Activated CD8-positive, alpha-beta memory T cell treated with anti-CD3 and anti-CD28 coated beads, Interleukin-2, amount 50 U/mL, for 4 hours (primary cell): ENCODE results near the gene ATP2A3.

Experiments
- DNase-seq: peaks from one replicate; pipeline ENCODE4 v3.0.0-alpha.2; 2020

The ATP2A3 gene

DNA sequence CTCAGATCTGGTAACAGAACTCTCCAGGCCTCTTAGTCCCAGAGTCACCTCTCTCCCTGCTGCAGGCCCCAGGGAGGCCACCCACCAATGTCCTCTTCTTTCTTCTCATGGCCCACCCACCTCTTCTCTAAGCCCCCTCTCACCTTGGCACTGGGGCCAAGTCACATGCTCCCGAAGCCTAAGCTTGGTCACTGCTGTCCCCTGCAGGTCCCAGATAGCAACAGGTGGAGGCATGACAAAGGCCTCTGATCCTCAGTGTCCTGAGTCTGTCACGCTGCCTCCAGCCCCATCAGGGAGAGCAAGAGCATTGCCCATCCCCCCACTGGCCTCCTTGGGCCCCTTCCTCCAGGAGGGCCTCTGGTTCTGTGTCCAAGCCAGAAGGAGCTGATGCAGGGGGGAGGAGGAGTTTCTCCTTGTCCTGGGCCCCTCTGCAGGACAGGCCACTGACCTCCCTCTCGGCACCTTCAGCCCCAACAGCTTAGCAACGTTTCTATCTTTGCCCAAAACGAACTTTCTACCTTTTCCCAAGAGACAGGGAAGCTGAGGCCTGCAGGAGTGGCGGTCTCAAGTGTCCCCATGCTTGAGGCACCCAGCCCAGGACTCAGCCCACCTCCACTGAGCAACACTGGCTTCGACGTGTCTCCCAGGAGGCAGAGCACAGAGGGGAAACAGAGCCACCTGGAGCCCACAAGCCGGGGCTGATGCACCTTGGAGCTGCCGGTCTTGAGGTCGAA is 56.6 kb downstream of the ATP2A3 start:
- no peak for DNase-seq

DNA sequence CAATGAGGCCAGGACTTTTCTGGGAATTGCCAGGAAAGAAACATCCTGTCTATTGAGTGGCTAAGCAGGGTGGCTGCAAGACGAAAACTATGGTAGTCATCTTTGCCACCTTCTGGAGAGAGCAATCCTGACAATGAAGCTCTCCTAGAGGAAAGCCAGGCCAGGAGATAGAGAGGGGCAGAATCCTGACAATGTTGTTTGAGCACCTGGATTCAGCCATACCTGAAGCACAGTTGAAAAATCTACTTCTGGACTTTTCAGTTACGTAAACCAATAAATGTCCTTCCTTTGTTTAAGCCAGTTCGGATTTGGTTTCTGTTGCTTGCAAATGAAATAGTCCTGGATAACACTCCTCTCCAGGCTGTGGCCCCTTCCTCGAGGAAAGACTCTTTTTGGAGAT is 57.4 kb downstream of the ATP2A3 start:
- DNase-seq, result no peak

DNA sequence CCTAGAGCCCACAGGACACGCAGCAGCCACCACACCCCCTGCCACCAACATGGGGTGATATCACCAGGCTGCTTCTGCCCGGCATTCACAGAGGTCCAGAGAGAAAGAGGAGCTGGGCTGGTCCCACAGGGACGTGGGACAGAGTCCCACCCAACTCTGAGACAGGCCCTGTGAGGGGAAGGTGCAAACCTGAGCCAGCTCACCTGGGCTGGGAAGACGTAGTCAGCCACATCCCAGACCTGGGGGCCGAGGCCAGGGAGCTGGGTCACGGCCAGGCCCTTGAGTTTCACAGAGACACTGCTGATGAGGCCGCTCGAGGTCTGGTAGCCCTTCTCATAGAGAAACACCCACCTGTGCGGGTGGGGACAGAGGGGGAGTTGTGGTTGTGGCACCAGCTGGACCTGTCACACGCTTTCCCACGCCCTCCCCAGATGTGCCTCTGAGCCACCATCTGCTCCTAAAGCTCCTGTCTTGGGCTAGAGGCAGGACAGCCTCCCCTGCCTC is 59.2 kb downstream of the ATP2A3 start:
- no peak for DNase-seq

DNA sequence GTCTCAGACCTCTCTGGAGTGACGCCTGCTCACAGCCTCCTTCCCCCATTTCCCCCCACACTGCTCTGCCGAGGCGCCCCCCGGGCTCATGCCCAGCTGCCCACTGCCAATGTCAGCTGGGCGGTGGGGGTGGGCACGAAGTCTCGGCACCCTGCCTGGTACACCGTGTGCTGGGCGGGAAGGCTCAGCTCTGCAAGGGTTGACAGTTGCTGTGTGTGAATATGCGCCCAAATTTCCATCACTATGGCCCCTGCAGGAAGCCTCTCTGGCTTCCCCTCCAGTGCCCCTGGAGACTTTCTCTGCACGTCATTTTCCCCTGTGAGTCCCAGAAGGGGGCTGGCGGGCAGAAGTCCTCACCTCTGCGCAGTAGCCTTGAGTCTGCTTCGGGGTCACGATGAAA is 59.7 kb downstream of the ATP2A3 start:
- no peak for DNase-seq

DNA sequence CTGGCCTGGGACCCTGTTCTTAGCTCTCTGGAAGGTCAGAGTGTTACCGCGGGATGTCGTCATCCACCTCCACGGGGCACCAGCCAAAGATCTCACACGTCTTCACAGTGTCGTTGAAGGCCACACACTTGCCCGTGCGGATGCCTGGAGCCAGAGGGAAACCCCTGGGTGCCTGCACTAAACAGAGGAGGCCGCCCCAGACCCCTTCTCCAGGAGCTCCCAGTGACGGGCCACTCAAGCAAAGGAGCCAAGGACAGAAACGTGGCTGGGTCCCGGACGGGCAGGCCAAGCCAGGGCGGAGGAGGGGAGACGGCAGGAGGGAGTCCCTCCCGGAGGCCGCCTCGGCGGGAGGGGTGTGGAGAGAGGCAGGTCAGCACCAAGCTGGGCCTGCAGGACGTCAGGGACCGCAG is 60.4 kb downstream of the ATP2A3 start:
- no peak for DNase-seq

DNA sequence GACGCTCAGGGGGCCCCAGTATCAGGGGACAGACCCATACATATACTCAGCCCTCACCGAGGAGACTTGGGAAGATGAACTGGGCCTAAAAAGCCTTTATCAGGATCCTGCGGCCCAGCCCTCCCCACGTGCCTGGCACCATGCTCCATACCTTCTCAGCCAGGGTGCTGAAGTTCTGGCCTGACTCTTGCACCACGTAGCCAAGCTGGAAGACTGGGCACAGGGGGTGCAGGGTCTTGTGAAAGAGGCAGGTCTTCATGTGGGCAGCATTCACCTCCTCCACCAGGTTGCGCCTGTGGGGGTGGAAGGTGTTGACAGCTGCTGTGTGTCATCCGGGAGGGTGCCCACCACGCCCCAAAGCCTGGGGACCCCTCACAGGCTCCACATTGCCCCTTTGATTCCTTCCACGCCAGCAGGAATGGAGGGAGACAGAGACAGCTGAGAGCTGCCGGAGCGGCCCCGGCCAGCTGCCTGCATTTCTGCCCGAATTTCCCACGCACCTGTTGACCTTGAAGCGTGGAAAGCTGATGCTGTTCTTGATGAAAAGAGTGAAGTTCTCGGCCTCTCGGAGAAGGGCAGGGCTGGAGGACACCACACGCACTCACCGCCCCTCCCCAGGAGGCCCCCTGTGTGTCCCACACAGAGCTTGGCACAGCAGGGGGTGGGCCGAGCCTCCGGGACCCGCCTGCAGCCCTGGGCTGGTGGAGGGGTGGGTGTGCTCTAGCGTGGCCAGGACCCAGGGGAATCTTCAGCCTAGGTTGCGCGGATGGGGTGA is 61.0 kb downstream of the ATP2A3 start:
- no peak for DNase-seq

DNA sequence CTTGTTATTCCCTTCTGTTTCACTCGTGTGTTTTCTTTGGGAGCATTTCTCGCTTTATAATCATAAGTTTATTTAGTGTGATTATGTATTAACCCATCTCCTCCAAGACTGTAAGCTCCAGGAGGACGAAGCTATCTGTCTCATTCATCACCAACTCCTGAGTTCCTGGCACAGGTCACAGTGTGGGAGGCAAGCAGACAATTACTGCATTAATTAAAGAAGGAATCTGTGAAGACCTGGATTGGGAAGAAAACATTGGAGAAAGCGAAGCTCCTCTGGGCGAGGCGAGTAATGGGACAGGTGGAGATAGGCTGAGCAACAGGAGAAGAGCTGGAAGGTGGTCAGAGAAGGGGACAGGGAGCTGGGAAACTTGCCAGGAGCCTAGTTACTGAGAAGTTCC is 63.6 kb downstream of the ATP2A3 start:
- no peak for DNase-seq

DNA sequence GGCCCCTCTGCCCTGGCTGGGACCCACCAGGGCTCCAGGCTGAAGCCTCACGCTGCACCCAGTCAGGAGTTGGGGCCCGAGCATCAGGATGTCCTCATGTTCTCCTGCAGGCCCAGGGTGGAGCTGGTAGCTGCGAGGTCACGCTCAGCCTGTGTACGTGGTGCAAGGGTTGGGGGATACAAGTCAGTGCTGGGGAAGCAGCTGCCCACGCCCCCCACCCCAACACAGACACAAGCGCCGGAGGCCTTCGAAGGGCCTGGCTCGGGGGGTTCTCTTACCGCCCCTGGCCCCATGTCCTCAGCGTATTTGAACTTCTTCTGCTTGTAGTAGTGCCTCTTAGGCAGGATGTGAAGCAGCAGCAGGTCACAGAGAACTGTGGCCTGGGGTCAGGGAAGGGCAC is 66.5 kb downstream of the ATP2A3 start:
- no peak for DNase-seq

DNA sequence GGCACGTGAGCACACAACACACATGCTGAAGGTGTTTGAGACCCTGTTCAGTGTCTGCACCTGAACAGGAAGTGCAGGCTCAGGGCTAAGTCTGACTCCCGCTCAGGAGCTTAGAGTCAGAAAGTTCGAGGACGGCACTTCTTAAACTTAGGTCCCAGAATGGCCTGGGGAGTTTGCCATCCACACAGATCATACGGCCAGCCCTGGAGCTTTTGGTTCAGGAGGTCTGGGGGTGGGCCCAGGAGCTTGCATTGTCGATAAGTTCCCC is 67.3 kb downstream of the ATP2A3 start:
- no peak for DNase-seq

DNA sequence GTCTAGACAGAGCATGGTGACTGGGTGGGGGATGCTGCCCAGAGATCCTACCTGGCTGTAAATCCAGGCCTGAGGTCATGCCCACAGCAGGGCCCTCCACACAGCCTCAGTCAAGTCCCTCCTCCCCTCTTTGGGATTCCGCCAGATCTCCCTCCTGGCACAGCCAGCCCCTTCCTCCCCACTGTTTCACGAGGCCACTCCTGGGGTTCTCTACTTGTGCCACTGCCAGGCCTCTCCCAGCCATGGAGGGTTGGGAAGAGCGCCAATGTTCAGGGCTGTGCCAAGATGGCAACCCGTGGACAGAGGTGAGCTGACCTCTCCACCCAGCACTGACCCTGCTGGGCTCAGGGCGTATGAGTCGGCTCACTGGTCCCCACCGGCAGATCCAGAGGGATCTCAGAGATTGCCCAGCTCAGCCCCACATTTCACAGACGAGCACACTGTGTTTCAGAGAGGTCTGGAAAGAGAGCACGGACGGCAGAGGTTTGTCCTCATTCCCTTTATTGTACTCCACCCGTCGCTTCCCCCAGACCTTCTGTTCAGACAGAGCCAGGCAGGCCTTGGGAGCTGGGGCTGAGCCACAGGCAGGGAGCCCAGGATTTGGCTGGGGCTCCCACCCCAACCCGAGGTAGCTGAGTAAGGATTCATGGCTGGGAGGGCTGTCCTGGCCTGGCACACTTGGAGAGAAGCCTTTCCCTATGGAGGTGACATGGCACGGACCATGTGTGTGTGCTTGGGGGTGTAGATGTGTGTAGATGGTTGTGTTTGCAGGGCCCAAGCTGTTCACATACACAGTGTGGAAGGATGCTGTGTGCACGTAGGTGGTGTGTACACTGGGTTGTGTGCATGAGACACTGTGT is 67.9 kb downstream of the ATP2A3 start:
- DNase-seq, result no peak

DNA sequence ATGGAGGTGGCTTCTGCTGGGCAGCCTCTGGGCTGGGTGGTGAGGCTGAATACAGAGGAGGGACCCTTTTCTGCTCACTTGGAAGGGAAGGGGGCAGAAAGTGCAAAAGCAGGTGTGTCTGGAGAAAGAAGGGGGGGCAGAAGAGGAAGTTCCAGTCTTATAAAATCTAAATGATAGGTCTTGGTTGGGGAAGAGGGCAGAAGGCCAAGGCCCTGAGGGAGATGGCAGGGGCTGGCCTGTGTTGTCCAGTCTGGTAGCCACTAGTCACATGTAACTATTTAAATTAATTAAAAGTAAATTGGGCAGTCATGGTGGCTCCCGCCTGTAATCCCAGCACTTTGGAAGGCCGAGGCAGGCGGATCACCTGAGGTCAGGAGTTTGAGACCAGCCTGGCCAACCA is 68.9 kb downstream of the ATP2A3 start:
- no peak for DNase-seq

DNA sequence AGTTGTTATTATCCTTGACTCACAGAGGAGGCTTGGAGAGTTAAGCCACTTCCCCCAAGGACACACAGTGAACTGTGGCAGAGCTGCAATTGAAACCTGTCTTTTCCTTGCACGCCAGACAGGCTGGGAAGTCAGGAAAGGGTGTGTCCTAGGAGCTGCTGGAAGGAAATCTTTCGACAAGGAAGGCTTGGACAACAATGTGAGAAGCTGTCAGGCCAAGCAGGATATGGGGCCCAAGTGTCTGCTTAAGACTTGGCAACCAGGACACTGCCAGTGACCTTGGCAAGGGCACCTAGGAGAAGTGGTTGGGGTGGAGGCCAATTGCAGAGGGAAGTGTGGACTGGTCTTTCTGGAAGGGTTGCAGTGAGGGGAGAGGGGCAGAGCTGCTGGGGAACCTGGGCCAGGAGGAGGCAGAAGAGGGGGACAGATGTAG is 69.3 kb downstream of the ATP2A3 start:
- DNase-seq, result no peak

DNA sequence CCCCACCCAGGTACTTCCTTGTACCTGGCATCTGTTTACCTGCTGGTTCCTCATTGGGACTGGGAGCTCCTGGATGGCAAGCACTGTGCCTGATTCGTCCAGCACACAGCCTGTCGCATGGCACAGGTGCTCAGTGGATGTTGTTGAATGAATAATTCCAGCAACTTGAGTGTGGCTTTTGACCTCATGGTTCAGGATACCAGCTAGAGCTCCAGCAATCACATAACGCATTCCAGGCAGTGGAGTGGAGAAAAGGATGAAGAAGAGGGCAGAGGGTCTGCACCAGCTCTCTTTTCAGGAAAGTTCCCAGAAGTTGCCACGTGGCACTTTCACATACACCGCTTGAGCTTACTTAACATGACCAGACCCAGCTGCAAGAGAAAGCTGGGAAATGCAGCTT is 70.0 kb downstream of the ATP2A3 start:
- no peak for DNase-seq

DNA sequence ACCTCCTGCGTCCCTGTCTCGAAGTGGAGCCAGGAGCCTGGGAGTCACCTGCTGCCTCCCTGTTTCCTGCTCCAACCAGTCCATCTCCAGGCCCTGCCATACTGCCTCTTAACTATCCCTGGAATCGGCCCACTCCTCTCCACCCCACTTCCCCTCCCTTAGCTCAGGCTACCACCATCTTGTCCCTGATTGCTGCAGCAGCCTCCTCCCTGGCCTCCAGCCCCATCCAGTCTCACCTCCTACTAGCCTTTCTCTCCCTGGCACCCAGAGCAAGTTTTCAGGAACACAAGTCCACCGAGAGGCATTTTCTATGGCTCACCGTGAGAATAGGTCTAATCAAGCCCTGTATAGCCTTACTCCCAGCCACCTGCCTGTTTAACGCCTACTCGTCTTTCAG is 70.5 kb downstream of the ATP2A3 start:
- no peak for DNase-seq

DNA sequence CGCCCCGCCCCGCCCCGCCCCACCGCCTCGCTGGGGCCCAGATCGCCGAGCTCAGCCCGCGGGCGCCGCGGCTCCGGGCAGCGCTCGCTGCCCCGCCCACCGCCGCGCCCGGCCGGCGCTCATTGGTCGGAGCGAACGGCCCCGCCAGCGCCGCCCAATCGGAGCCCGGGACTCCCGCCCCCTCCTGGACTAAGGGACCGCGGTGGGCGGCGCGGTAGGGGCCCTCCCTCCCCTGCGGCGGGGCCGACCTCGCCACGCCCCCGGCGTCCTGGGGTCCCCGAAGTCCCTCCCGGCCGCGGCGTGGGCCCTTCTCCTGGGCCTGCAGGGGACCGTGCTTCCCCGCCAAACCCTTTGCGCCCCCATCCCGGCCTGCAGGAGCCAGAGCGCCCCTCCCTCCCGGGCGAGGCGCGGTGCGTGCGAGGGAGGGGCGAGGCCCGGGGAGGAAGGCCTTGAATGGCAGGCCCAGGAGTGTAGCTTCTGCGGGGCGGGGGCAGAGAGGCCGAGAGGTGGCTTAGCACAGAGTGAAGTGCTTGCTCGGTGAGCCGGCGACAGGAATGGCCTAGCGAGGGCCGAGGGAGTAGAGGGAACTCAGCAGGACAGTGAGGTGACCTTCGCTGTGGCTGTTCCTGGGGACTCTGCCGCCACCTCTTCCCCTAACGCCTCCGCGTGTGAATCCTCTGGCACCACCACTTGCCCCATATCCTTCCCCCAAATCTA is 71.1 kb downstream of the ATP2A3 start, which contains the start of gene CAMKK1:
Gene CAMKK1 (minus strand): TSS at position 51 of the 717 bp plus-strand sequence. CDS start 7,366 bp downstream, outside the sequence.
- peak; percentile 88 for DNase-seq

DNA sequence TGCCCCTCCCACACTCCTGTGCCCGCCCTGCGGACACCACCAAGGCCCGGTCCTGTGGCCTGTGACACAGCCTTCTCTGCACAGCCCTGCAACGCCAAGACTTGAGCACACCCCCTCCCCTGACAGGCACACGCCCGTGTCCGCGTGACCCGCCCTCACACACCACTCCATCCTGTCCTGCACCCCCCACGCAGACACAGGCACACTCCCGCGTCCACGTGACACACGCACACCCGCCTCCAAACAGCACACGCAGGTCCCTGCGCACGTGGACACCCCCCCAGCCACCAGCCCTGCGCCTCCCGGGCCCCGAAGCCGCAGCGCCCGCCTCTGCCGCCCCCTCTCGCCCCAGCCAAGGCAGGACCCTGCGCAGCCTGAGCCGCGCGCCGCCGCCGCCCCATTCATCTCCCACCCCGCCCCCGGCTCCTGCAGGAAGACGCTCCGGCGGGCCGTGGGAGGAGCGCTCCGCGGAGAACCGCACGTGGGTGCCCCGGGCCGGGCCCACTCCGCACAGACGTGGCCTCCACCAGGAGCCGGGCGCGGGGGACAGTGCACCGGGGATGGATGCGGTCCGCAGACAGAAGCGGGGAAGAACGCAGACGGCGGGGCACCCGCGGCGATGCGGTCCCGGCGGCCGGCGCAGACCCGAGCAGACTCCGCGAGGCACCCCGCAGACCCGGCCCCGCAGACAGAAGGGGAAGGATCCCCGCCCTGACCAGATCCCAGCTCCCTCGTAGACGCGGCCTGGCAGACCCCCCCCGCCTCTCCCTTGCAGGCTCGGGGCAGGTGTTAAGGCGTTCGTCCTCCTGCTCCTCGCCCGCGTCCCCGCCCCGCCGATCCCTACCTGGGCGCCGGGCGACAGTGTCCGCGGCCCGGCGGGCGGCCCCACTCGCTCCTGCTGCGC is 71.9 kb downstream of the ATP2A3 start:
- peak; percentile 77 for DNase-seq

DNA sequence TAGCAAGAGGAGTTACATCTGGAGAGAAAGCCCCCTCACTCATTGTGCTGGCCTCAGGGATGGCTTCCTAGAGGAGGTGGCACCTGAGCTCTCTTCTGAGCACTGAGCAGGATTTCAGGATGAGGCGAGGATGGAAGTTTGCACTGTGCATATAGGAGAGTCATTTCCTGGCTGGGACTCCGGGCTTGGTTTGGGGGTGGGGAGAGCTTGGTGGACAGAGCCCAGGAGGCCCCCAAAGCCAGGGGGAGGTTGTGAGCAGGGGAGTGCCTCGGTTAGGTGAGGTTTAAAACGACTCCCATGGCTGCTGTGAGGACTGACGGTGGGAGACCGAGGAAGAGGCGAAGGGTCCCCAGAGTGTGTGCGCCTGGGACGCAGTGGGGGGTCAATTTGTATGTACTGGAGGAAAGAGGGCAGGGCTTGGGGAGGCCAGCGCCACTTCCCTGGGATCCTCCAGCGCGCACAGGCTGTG is 72.6 kb downstream of the ATP2A3 start:
- no peak for DNase-seq

DNA sequence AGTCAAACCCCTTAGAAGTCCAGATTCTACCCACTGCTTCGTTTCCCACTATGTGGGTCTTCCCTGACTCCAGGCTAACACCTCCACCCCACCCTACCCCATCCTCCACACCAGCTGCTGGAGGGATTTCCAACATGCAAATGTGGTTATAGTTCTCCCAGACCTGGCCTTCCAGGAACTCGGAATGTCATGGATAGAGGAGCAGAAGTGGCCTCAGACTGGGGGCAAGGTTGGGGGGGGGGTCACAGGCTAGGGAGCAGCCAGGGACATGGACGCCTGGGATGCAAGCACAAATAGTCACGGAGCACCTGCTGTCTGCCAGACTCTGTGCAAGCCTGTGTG is 73.4 kb downstream of the ATP2A3 start:
- DNase-seq, result no peak

DNA sequence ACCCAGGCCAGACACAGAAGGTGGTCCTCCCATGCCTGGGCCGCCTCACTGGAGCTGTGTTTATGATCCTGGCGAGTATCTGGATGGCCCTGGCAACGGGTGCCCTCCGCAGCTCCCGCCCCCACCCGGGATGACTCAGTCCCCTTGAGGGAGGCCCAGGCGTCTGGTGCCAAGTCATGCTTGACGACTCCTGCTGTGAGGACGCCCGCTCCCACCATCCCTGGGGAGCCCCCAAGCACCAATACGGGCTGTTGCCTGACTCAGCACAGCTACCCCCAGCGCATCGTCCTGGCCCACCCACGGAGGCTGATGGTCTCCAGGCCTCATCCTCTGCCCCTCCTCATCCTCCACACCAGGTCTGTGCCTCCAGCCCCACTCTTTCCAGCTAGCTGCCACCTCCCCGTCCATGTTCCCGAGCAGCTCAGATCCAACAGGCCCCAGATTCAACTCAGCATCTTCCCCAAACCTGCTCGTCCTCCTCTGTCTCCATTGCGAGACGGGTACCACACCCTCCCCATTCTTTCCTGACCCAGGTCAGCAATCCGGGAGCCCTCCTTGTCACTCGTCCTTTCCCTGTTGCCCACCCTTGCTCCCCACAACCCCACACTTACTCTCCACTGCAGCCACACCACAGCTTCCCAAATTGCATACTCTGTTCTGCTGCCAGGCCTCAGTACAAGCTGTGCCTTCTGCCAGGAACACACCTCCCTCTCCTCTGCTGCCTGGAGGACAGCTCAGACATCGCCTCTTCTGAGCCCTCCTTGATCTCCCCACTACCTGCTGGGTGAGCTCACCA is 74.0 kb downstream of the ATP2A3 start:
- DNase-seq, result peak; percentile 42

DNA sequence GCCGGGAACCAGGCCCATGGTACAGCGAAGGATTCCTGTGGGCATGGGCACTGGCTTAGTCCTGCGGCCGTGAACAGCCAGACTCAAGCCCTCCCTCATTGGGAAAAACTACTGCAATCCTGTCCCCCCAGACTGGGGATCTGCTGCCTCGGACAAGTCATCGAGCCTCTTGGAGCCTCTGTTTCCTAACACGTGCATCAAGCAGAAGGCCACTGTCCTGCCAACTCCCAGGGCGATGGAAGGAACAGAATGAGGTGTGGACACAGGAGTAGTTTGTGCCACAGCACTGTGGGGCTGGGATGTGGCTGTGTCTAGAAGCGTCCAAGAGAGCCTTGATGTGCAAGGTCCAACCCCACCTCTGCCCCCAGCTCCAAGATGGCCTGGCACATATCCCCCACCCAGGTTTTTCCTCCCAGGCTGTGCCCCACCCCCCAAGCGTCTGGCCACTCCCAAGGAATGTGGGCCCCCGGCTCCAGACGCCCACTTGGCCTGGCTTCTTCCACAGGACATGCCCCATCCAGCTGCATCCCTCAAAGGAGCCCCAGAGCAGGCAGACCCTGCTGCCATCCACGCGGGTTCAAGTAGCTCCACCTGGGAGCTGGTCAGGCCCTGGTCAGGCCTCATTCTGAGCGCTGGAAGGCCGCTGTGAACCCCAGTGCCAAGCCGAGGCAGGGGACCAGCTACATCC is 74.8 kb downstream of the ATP2A3 start:
- no peak for DNase-seq
